GM12801 (cell line): ENCODE results near the gene SPA17.

ENCODE experiments used
- CTCF ChIP-seq: IDR thresholded peaks from one replicate; pipeline ENCODE4 v1.5.1; 2011; ENCODE audit warnings: control low read depth; ENCODE audit not compliant: insufficient read length; ENCODE audit errors: extremely low read depth

SPA17 gene

DNA sequence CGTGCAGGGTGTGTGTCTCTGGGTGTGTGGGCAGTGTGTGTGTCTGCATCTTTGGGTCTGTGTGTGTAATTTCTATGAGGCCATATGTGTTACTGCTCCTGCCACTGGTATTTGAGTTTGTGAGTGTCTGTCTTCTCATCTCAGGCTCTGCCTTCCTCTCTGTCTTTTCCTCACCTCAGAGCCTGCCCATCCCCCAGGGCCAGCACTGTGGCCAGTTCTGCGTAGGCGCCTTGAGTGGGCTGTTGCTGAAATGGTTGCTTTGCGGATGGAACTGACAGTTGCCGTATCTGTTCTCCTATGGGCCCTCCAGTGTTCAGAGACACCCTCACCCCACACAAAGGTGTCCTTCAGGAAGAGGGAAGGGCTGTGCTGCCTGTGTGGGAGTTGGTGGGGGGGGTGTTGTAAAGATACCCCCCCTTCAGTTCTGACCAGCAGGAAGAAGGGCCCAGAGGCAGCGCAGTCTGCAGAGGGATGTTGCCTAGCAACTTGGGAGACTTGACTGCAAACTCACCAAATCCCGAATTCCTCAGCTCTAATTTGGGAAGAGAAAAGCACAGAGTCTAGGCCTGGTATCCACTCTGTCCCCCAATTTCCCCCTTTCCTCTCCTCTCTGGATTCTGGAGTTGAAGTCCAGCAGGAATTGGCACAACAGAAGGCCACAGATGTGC, 64.1 kb downstream of the SPA17 start:
- TF ChIP-seq CTCF, result no peak

- no peak for TF ChIP-seq CTCF
These were observed 65.2 kb downstream of the SPA17 start for GRCh38 chr11:124738713-124739478.

DNA sequence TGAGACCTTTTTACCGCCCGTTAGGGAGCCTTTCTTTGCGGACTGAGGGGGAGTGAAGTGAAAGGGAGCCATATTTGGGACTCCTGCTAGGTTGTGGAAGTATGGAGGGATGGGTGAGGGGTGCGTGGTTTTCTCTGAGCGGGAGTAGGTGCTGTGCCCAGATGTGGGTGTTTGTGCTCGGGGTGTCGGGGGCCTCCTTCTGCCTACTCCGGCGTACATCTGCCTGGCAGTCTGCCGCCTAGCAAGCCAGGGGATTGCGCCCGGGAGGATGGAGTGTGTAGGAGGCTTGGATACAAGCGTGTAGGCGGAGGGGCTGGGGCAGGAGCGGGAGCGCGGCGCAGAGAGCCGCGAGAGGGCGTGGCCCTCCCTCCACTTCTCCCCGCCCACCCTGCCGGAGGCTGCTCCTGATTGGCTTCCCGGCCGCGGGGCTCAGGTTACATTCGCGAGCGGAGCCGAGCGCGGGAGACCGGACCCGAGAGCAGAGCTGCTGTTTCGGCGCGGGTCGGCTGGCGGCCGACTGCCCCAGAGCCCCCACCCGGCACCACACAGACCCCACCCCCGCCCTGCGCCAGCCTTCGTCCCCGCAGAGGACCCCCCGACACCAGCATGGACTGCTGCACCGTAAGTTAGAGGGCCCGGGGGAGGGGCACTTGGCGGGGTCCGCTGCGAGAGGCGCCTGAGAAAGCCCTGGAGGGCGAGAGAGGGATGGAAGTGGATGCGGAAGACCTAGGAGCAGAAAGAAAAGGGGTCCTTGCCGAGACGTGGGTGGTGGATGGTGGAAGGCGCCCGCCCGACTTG, 66.0 kb downstream of the SPA17 start, which contains the start of gene NRGN:
TSS of gene NRGN (plus strand) at position 464 of the 798 bp plus-strand sequence. CDS start at position 607, 143 bp downstream.
- TF ChIP-seq CTCF, result no peak

DNA sequence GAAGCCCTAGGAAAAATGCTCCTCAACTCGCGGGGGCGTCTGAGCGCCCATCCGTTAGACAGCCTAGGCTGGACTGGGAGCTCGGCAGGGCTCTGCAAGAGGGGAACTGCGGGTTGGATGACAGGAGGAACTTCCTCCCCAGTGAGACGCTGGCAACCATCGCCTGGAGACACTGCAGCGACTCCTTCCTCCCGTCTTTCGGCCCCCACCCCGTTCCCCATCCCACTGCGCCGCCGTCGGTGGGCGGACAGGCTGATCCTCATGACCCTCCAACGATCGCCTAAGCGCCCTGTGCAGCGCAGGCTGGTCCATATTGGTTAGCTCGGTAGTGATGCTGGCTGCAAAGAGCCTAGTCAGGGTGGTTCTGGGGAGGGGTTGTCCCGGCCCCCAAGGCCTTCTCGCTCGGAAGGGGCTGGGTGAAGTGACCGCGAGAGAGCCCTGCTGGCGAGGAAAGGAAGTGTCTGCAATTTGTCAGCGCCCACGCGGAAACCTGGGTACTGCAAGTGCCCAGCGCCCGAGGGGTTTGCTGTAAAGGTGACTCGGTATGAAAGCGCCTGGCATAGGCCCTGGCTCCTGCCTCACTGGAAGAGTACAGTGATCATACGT, 66.7 kb downstream of the SPA17 start:
- TF ChIP-seq CTCF, result no peak

GRCh38 chr11:124742555-124742954, 68.9 kb downstream of the SPA17 start:
- no peak for TF ChIP-seq CTCF

DNA sequence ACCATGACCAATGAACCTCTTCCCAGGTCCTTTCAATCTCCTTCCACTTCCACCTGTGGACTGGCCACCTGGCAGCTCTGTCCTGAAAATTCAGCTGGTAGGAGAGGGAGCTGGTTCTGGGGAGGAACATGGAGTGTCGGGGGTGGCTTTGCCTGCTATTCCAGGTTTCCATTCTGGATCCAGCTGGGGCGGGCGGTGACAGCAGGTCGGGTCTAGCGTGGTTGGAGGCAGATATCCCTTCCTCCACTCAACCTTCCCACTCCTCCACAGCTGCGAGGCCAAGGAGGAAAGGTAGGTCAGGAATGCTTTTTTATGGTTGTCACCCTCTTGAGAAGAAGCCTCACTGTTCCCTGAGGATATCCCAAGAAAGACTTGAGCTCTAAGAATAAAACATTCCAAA, 69.3 kb downstream of the SPA17 start:
- TF ChIP-seq CTCF, result no peak
